Karpas-422 (cell line): ENCODE measurements around the gene GAD2. TPM values are rescaled to one million over a fixed set of nuclear protein-coding genes. Genes with fewer than 3 reads are reported as not detected.

ENCODE experiments used
- DNase-seq: peaks from one replicate; pipeline ENCODE4 v3.0.0-alpha.2; 2015
- H2AFZ ChIP-seq: fragments of 200-600 bp; sonication (generic); 2 replicates; pipeline ENCODE4 v1.6.1; 2014; ENCODE audit warnings: antibody characterized with exemption, low read length, mixed read lengths
- H3K27ac ChIP-seq: fragments of 200-600 bp; sonication (generic); 2 replicates; pipeline ENCODE4 v1.5.1; 2014; ENCODE audit warnings: mild to moderate bottlenecking, low read length, moderate library complexity
- H3K27me3 ChIP-seq: fragments of 200-600 bp; sonication (generic); 2 replicates; pipeline ENCODE4 v1.6.1; 2014; ENCODE audit warnings: low read length, mixed read lengths
- H3K36me3 ChIP-seq: fragments of 200-600 bp; sonication (generic); 2 replicates; pipeline ENCODE4 v1.6.1; 2014; ENCODE audit warnings: low read length, mixed read lengths; ENCODE audit not compliant: insufficient read depth
- H3K4me1 ChIP-seq: fragments of 200-600 bp; sonication (generic); 2 replicates; pipeline ENCODE4 v1.6.1; 2014; ENCODE audit warnings: mild to moderate bottlenecking, low read length, mixed read lengths
- H3K4me2 ChIP-seq: fragments of 200-600 bp; sonication (generic); 2 replicates; pipeline ENCODE4 v1.6.1; 2014; ENCODE audit warnings: low read length, low read depth, mild to moderate bottlenecking; ENCODE audit not compliant: poor library complexity, severe bottlenecking
- H3K4me3 ChIP-seq: fragments of 200-600 bp; sonication (generic); 2 replicates; pipeline ENCODE4 v1.5.1; 2014; ENCODE audit warnings: mild to moderate bottlenecking, antibody characterized with exemption, low read length, mixed read lengths
- H3K79me2 ChIP-seq: fragments of 200-600 bp; sonication (generic); 2 replicates; pipeline ENCODE4 v1.6.1; 2014; ENCODE audit warnings: mild to moderate bottlenecking, low read length, mixed read lengths
- H3K9ac ChIP-seq: fragments of 200-600 bp; sonication (generic); 2 replicates; pipeline ENCODE4 v1.6.0; 2014; ENCODE audit warnings: low read length
- H3K9me2 ChIP-seq: fragments of 200-600 bp; sonication (generic), shearing (Covaris generic); replicated peaks from 2 replicates; pipeline ENCODE4 v1.6.0; 2014; ENCODE audit warnings: mild to moderate bottlenecking, low read length, moderate library complexity; ENCODE audit not compliant: insufficient read depth
- H3K9me3 ChIP-seq: fragments of 300-700, 200-600 bp; sonication (generic); 2 replicates; pipeline ENCODE4 v1.6.1; 2014; ENCODE audit warnings: low read length, mixed read lengths
- H4K20me1 ChIP-seq: fragments of 200-600 bp; sonication (generic); 2 replicates; pipeline ENCODE4 v1.6.1; 2014; ENCODE audit warnings: mild to moderate bottlenecking, antibody characterized with exemption, low read length, low read depth; ENCODE audit not compliant: insufficient read depth
- total RNA-seq: library from RNA; depleted of rRNA; stranded (reverse); fragments of >200 nt; shearing (Covaris generic); gene quantifications from 2 replicates; pipeline ENCODE4 v1.2.3, GENCODE V29; 2014; ENCODE audit warnings: low replicate concordance

The GAD2 gene
- total RNA-seq, 1 experiment from 2014 or later, result not detected

GRCh38 chr10:26232174-26232573 lies 15.6 kb downstream of the GAD2 start:
- H3K27ac ChIP-seq, result no peak overlapping the region
- no peaks in the 10 kb centered on the region for H4K20me1 ChIP-seq
- H2AFZ ChIP-seq, result no peak overlapping the region

GRCh38 chr10:26235761-26236160 lies 19.2 kb downstream of the GAD2 start:
- H3K4me2 ChIP-seq, result no peak overlapping the region
- H3K9me2 ChIP-seq, result no peaks in the 10 kb centered on the region
- H3K4me1 ChIP-seq, result peaks cover 12% of the 10 kb centered on the region
- H3K36me3 ChIP-seq, result no peaks in the 10 kb centered on the region
- no peak overlapping the region for H3K9ac ChIP-seq
- no peak overlapping the region for H3K27ac ChIP-seq
- H4K20me1 ChIP-seq, result no peaks in the 10 kb centered on the region
- no peak overlapping the region for H3K4me3 ChIP-seq
- no peaks in the 10 kb centered on the region for H3K27me3 ChIP-seq
- H3K9me3 ChIP-seq, result no peaks in the 10 kb centered on the region
- no peaks in the 10 kb centered on the region for H3K79me2 ChIP-seq
- H2AFZ ChIP-seq, result no peak overlapping the region
- no peak for DNase-seq

More at GRCh38 chr10:26232174-26232573, 15.6 kb downstream of the GAD2 start:
- Histone ChIP-seq H3K4me1 (peaks cover 12% of the 10 kb centered on the region), H3K36me3 (no peaks in the 10 kb centered on the region), H3K4me3 (no peak overlapping the region), H3K27me3 (no peaks in the 10 kb centered on the region), H3K9me2 (no peaks in the 10 kb centered on the region), H3K9me3 (no peaks in the 10 kb centered on the region), H3K79me2 (no peaks in the 10 kb centered on the region), H3K9ac (no peak overlapping the region), H3K4me2 (peak overlapping the region; percentile 5)
- DNase-seq, result no peak

GRCh38 chr10:26238378-26238777 lies 21.8 kb downstream of the GAD2 start:
- H3K9ac ChIP-seq, result no peak overlapping the region
- no peaks in the 10 kb centered on the region for H4K20me1 ChIP-seq
- H3K9me2 ChIP-seq, result no peaks in the 10 kb centered on the region
- H3K4me1 ChIP-seq, result no peaks in the 10 kb centered on the region
- no peak overlapping the region for H3K4me2 ChIP-seq
- H3K4me3 ChIP-seq, result no peak overlapping the region
- no peak overlapping the region for H2AFZ ChIP-seq
- no peaks in the 10 kb centered on the region for H3K9me3 ChIP-seq
- H3K36me3 ChIP-seq, result no peaks in the 10 kb centered on the region
- no peak for DNase-seq
- no peaks in the 10 kb centered on the region for H3K27me3 ChIP-seq
- no peaks in the 10 kb centered on the region for H3K79me2 ChIP-seq
- no peak overlapping the region for H3K27ac ChIP-seq

- no peak overlapping the region for H2AFZ ChIP-seq
- no peaks in the 10 kb centered on the region for H3K9me3 ChIP-seq
- H3K4me3 ChIP-seq, result no peak overlapping the region
- H3K4me2 ChIP-seq, result no peak overlapping the region
- H3K79me2 ChIP-seq, result no peaks in the 10 kb centered on the region
- no peaks in the 10 kb centered on the region for H3K4me1 ChIP-seq
- H3K9ac ChIP-seq, result no peak overlapping the region
- DNase-seq, result no peak
- H3K27ac ChIP-seq, result no peak overlapping the region
- no peaks in the 10 kb centered on the region for H4K20me1 ChIP-seq
- H3K27me3 ChIP-seq, result no peaks in the 10 kb centered on the region
- H3K36me3 ChIP-seq, result no peaks in the 10 kb centered on the region
- no peaks in the 10 kb centered on the region for H3K9me2 ChIP-seq
These were observed 26.3 kb downstream of the GAD2 start for GRCh38 chr10:26242706-26243350.

- Histone ChIP-seq H3K9ac (no peak overlapping the region), H3K9me2 (no peaks in the 10 kb centered on the region), H3K4me3 (no peak overlapping the region), H4K20me1 (no peaks in the 10 kb centered on the region), H3K4me1 (no peaks in the 10 kb centered on the region), H3K4me2 (no peak overlapping the region), H3K9me3 (no peaks in the 10 kb centered on the region), H3K36me3 (no peaks in the 10 kb centered on the region), H3K27me3 (no peaks in the 10 kb centered on the region), H3K79me2 (no peaks in the 10 kb centered on the region), H3K27ac (no peak overlapping the region), H2AFZ (no peak overlapping the region)
- no peak for DNase-seq
These were observed 26.8 kb downstream of the GAD2 start for GRCh38 chr10:26243351-26243720.

GRCh38 chr10:26249681-26250080 lies 33.1 kb downstream of the GAD2 start:
- Histone ChIP-seq H3K4me2 (no peak overlapping the region), H2AFZ (no peak overlapping the region), H3K4me3 (no peak overlapping the region), H3K36me3 (no peaks in the 10 kb centered on the region), H4K20me1 (no peaks in the 10 kb centered on the region), H3K4me1 (no peaks in the 10 kb centered on the region), H3K9me3 (no peaks in the 10 kb centered on the region), H3K9ac (no peak overlapping the region), H3K27ac (no peak overlapping the region), H3K9me2 (no peaks in the 10 kb centered on the region), H3K79me2 (no peaks in the 10 kb centered on the region), H3K27me3 (no peaks in the 10 kb centered on the region)
- no peak for DNase-seq

- Histone ChIP-seq H3K9ac (no peak overlapping the region), H2AFZ (no peak overlapping the region)
These were observed 35.4 kb downstream of the GAD2 start for GRCh38 chr10:26251925-26252324.

GRCh38 chr10:26254616-26255015 lies 38.0 kb downstream of the GAD2 start:
- Histone ChIP-seq H3K9me2 (no peaks in the 10 kb centered on the region), H2AFZ (no peak overlapping the region), H3K4me2 (no peak overlapping the region), H3K27me3 (no peaks in the 10 kb centered on the region), H3K27ac (no peak overlapping the region), H3K4me3 (no peak overlapping the region), H3K79me2 (no peaks in the 10 kb centered on the region), H3K9me3 (no peaks in the 10 kb centered on the region), H3K9ac (no peak overlapping the region), H3K4me1 (no peaks in the 10 kb centered on the region), H3K36me3 (no peaks in the 10 kb centered on the region), H4K20me1 (no peaks in the 10 kb centered on the region)
- DNase-seq, result no peak

More at GRCh38 chr10:26251925-26252324, 35.4 kb downstream of the GAD2 start:
- Histone ChIP-seq H3K27me3 (no peaks in the 10 kb centered on the region), H3K4me1 (no peaks in the 10 kb centered on the region), H3K9me2 (no peaks in the 10 kb centered on the region), H3K36me3 (no peaks in the 10 kb centered on the region), H3K27ac (no peak overlapping the region), H3K79me2 (no peaks in the 10 kb centered on the region), H3K9me3 (no peaks in the 10 kb centered on the region), H3K4me2 (no peak overlapping the region), H4K20me1 (no peaks in the 10 kb centered on the region), H3K4me3 (no peak overlapping the region)
- DNase-seq, result no peak
